H9 (cell line): ENCODE measurements around the gene OR2A1. TPM values are rescaled to one million over a fixed set of nuclear protein-coding genes. Genes with fewer than 3 reads are reported as not detected.
"Not testable (repeated sequence)": the region's sequence is repeated elsewhere in the genome, so short reads cannot be mapped to it uniquely, and the experiment has no call there.

Source experiments
- DNase-seq: peaks from one replicate; pipeline ENCODE4 v3.0.0-alpha.2; 2017
- H2AFZ ChIP-seq: one replicate; pipeline ENCODE4 v1.6.1; 2013; ENCODE audit warnings: mild to moderate bottlenecking, low read length, control low read depth, moderate library complexity
- H2AK5ac ChIP-seq: 2 replicates; pipeline ENCODE4 v1.6.1; 2013; ENCODE audit warnings: low read length, control low read depth, mixed read lengths; ENCODE audit not compliant: insufficient read length
- H2BK120ac ChIP-seq: one replicate; pipeline ENCODE4 v1.6.1; 2013; ENCODE audit warnings: low read depth, mild to moderate bottlenecking, low read length, control low read depth, inconsistent platforms; ENCODE audit not compliant: poor library complexity, severe bottlenecking
- H2BK12ac ChIP-seq: 2 replicates; pipeline ENCODE4 v1.6.1; 2013; ENCODE audit warnings: low read length, control low read depth, mixed read lengths, low read depth; ENCODE audit not compliant: insufficient read length
- H2BK15ac ChIP-seq: 2 replicates; pipeline ENCODE4 v1.6.1; 2013; ENCODE audit warnings: low read depth, low read length, control low read depth
- H2BK20ac ChIP-seq: one replicate; pipeline ENCODE4 v1.6.1; 2013; ENCODE audit warnings: low read depth, mild to moderate bottlenecking, low read length, control low read depth, inconsistent platforms; ENCODE audit not compliant: poor library complexity, severe bottlenecking
- H2BK5ac ChIP-seq: 2 replicates; pipeline ENCODE4 v1.6.1; 2013; ENCODE audit warnings: low read length, control low read depth, mixed read lengths; ENCODE audit not compliant: insufficient read length
- H3K14ac ChIP-seq: 2 replicates; pipeline ENCODE4 v1.6.1; 2013; ENCODE audit warnings: low read length, control low read depth; ENCODE audit not compliant: insufficient read depth
- H3K18ac ChIP-seq: 2 replicates; pipeline ENCODE4 v1.6.1; 2013; ENCODE audit warnings: low read depth, mild to moderate bottlenecking, mixed read lengths, low read length, control low read depth; ENCODE audit not compliant: insufficient read length
- H3K23ac ChIP-seq: 2 replicates; pipeline ENCODE4 v1.6.1; 2013; ENCODE audit warnings: low read length, control low read depth, mixed read lengths, low read depth; ENCODE audit not compliant: insufficient read length
- H3K23me2 ChIP-seq: 2 replicates; pipeline ENCODE4 v1.6.1; 2013; ENCODE audit warnings: low read depth, mild to moderate bottlenecking, mixed read lengths, low read length, control low read depth; ENCODE audit not compliant: insufficient read length, poor library complexity, severe bottlenecking
- H3K27ac ChIP-seq: 2 replicates; pipeline ENCODE4 v1.5.1; 2013; ENCODE audit warnings: low read length, control low read depth, mixed read lengths, low read depth; ENCODE audit not compliant: insufficient read length
- H3K27me3 ChIP-seq: 2 replicates; pipeline ENCODE4 v1.6.1; 2013; ENCODE audit warnings: low read length, control low read depth, inconsistent platforms; ENCODE audit not compliant: insufficient read depth
- H3K4ac ChIP-seq: 2 replicates; pipeline ENCODE4 v1.6.1; 2013; ENCODE audit warnings: low read depth, mild to moderate bottlenecking, control low read depth, inconsistent platforms, low read length, moderate library complexity
- H3K4me1 ChIP-seq: 2 replicates; pipeline ENCODE4 v1.6.1; 2013; ENCODE audit warnings: low read length, control low read depth, inconsistent platforms; ENCODE audit not compliant: insufficient read depth
- H3K4me2 ChIP-seq: 2 replicates; pipeline ENCODE4 v1.6.1; 2013; ENCODE audit warnings: low read length, control low read depth, mixed read lengths; ENCODE audit not compliant: insufficient read length, insufficient read depth
- H3K56ac ChIP-seq: 2 replicates; pipeline ENCODE4 v1.6.1; 2013; ENCODE audit warnings: low read depth, mild to moderate bottlenecking, mixed read lengths, low read length, control low read depth; ENCODE audit not compliant: insufficient read length
- H3K79me1 ChIP-seq: 2 replicates; pipeline ENCODE4 v1.6.1; 2013; ENCODE audit warnings: low read depth, mild to moderate bottlenecking, moderate library complexity, low read length, control low read depth, inconsistent platforms; ENCODE audit not compliant: insufficient read depth, poor library complexity, severe bottlenecking
- H3K79me2 ChIP-seq: 2 replicates; pipeline ENCODE4 v1.6.1; 2013; ENCODE audit warnings: low read length, control low read depth, inconsistent platforms; ENCODE audit not compliant: insufficient read depth
- H3K9ac ChIP-seq: 2 replicates; pipeline ENCODE4 v1.6.1; 2013; ENCODE audit warnings: low read length, control low read depth, mixed read lengths; ENCODE audit not compliant: insufficient read length; ENCODE audit errors: extremely low read depth
- H3K9me3 ChIP-seq: one replicate; pipeline ENCODE4 v1.6.1; 2013; ENCODE audit warnings: low read depth, low read length, inconsistent platforms; ENCODE audit not compliant: control insufficient read depth
- H3T11ph ChIP-seq: one replicate; pipeline ENCODE4 v1.6.1; 2013; ENCODE audit warnings: mild to moderate bottlenecking, low read length, control low read depth, inconsistent platforms
- H4K20me1 ChIP-seq: one replicate; pipeline ENCODE4 v1.6.1; 2013; ENCODE audit not compliant: control insufficient read depth, insufficient read length, insufficient read depth
- H4K5ac ChIP-seq: 2 replicates; pipeline ENCODE4 v1.6.1; 2013; ENCODE audit warnings: low read depth, mild to moderate bottlenecking, mixed read lengths, low read length, control low read depth; ENCODE audit not compliant: insufficient read length
- H4K8ac ChIP-seq: replicated peaks from 2 replicates; pipeline ENCODE4 v1.6.1; 2013; ENCODE audit warnings: low read length, control low read depth, mixed read lengths, low read depth; ENCODE audit not compliant: insufficient read length
- H4K91ac ChIP-seq: 2 replicates; pipeline ENCODE4 v1.6.1; 2013; ENCODE audit warnings: low read depth, mild to moderate bottlenecking, moderate library complexity, mixed read lengths, low read length, control low read depth; ENCODE audit not compliant: insufficient read length
- H3K27ac Mint-ChIP-seq, 3 experiments: 2 replicates in 2 of 3; 3 replicates in 1 of 3; pipeline ENCODE4 v1.8.0; 2020 to 2021; ENCODE audit warnings: mixed read lengths in 3 of 3, mild to moderate bottlenecking in 1 of 3, moderate library complexity in 1 of 3
- H3K27me3 Mint-ChIP-seq: 2 replicates; pipeline ENCODE4 v1.8.0; 2021; ENCODE audit warnings: low read depth, mild to moderate bottlenecking, moderate library complexity, mixed read lengths
- H3K36me3 Mint-ChIP-seq, 3 experiments: 2 replicates in 2 of 3; 3 replicates in 1 of 3; pipeline ENCODE4 v1.8.0; 2020 to 2021; ENCODE audit warnings: low read depth in 3 of 3, mixed read lengths in 3 of 3; ENCODE audit not compliant: insufficient read depth in 1 of 3
- H3K4me1 Mint-ChIP-seq, 2 experiments: 2 replicates each; pipeline ENCODE4 v1.8.0; 2020; ENCODE audit warnings: mixed read lengths in 2 of 2
- H3K4me3 Mint-ChIP-seq, 2 experiments: 2 replicates in 1 of 2; 3 replicates in 1 of 2; pipeline ENCODE4 v1.8.0; 2020 to 2021; ENCODE audit warnings: mild to moderate bottlenecking in 2 of 2, mixed read lengths in 2 of 2, moderate library complexity in 1 of 2
- H3K9me3 Mint-ChIP-seq, 2 experiments: 2 replicates in 1 of 2; 3 replicates in 1 of 2; pipeline ENCODE4 v1.8.0; 2020; ENCODE audit warnings: mild to moderate bottlenecking in 2 of 2, mixed read lengths in 2 of 2, moderate library complexity in 1 of 2
- WGBS: extraction: QIAGEN DNeasy Blood & Tissue Kit; methylation state at CpG from one replicate; pipeline ENCODE4 v1.1.7; 2013; ENCODE audit warnings: missing lambda C conversion rate, low lambda C conversion rate, mixed read lengths; ENCODE audit not compliant: insufficient read length; ENCODE audit errors: extremely low coverage; 5-methylcytosine and 5-hydroxymethylcytosine counted together
- total RNA-seq: library from RNA; stranded (reverse); gene quantifications from 2 replicates; pipeline ENCODE4 v1.2.1, GENCODE V29; 2021

OR2A1 gene
- total RNA-seq, 1 experiment from 2014 or later = not detected

DNA sequence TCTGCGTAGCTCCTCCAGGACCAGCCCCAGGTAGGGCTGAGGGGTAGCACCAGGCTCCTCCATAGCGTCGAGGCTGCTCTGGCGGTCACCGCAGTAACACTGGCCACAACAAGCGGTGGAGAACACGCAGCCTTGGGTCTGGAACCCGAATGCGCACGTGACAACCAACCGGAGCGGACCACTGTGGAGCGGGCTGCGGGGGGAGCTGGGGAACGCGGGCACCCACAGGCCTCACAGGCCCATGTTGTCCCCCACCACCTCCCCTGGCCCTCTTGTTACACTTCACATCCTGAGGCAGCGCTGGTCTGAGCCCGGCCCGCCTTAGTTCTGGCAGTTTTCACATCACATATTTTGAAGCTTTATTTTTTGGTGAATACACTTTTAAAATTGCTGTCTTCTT is 43.0 kb upstream of the OR2A1 start, which contains the start of gene CTAGE8:
TSS of gene CTAGE8 (minus strand) at position 101 of the 400 bp plus-strand sequence. CDS start at position 63, 38 bp downstream.
- not testable (repeated sequence) for H3K14ac ChIP-seq, H2BK12ac ChIP-seq, H3K4ac ChIP-seq, H3K36me3 Mint-ChIP-seq, H3K56ac ChIP-seq, H2BK20ac ChIP-seq, H2BK15ac ChIP-seq, H3K27ac Mint-ChIP-seq, H3K4me1 ChIP-seq, H3K4me2 ChIP-seq, H2BK5ac ChIP-seq, H3K79me1 ChIP-seq, H2AK5ac ChIP-seq, H3K23me2 ChIP-seq, H3K18ac ChIP-seq, H4K20me1 ChIP-seq, H4K5ac ChIP-seq, H3K23ac ChIP-seq, H3K9me3 ChIP-seq, H3K9ac ChIP-seq, H3K27me3 Mint-ChIP-seq, H2AFZ ChIP-seq, H3K27me3 ChIP-seq, H3T11ph ChIP-seq, H3K4me3 Mint-ChIP-seq, H4K91ac ChIP-seq, H3K27ac ChIP-seq, H2BK120ac ChIP-seq, H4K8ac ChIP-seq, H3K79me2 ChIP-seq, DNase-seq, H3K4me1 Mint-ChIP-seq, H3K9me3 Mint-ChIP-seq
- WGBS = no CpG with 5 or more reads among the region's 19 CpGs

DNA sequence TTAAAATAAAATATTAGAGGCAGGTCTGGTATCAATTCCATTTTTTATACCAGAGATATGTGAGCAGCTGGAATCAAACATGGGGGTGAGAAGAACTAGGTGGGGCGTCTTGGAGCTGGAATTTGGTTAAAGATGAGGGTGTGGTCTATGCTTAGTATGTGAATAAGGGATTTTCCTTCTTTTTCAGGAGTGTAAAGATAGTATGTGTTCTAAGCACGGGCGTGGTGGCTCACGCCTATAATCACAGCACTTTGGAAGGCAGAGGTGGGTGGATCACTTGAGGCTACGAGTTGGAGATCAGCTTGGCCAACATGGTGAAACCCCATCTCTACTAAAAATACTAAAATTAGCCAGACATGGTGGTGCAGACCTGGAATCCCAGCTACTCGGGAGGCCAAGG is 36.9 kb upstream of the OR2A1 start:
- not testable (repeated sequence) for H3K36me3 Mint-ChIP-seq, H3K27ac Mint-ChIP-seq, H4K5ac ChIP-seq, H3K27me3 ChIP-seq, H3K56ac ChIP-seq, H3K4ac ChIP-seq, H3K18ac ChIP-seq, H3K4me2 ChIP-seq, H3K4me3 Mint-ChIP-seq, H4K8ac ChIP-seq, H4K20me1 ChIP-seq, H3K79me2 ChIP-seq, H3K9me3 ChIP-seq, H2AFZ ChIP-seq, H3T11ph ChIP-seq, H3K4me1 ChIP-seq, H3K14ac ChIP-seq, H3K9me3 Mint-ChIP-seq, H3K79me1 ChIP-seq, H3K23me2 ChIP-seq, H3K23ac ChIP-seq, H3K27me3 Mint-ChIP-seq, H3K9ac ChIP-seq, H2BK12ac ChIP-seq, H2BK20ac ChIP-seq, H2BK5ac ChIP-seq, H3K27ac ChIP-seq, H2BK15ac ChIP-seq, DNase-seq, H2BK120ac ChIP-seq, H3K4me1 Mint-ChIP-seq, H4K91ac ChIP-seq, H2AK5ac ChIP-seq
- WGBS = no CpG with 5 or more reads among the region's 6 CpGs
